Measurements from ENCODE around the gene PGM2.

Gene PGM2

GRCh38 chr4:37896206-37896860, 69.8 kb downstream of the PGM2 start:
- DNase-seq (ENCODE audit: low spot score), result no peak
- in situ Hi-C loops (cut with MboI; ENCODE audit: low pct_unique_long_range_greater_than_20kb, low sequenced_read_pairs, unreplicated experiment), result no loop called here
- TF ChIP-seq CTCF (IDR thresholded peaks at IDR 0.05; ENCODE audit: extremely low read depth, insufficient read depth, missing control alignments), result no peak

- in situ Hi-C loops (cut with MboI; ENCODE audit: low pct_unique_long_range_greater_than_20kb, low sequenced_read_pairs, unreplicated experiment), result no loop called here
- no peak for DNase-seq (ENCODE audit: low spot score)
- TF ChIP-seq CTCF (IDR thresholded peaks at IDR 0.05; ENCODE audit: extremely low read depth, insufficient read depth, missing control alignments), result no peak
These were observed 75.7 kb downstream of the PGM2 start for GRCh38 chr4:37902212-37902611.

- in situ Hi-C loops (cut with MboI; ENCODE audit: low pct_unique_long_range_greater_than_20kb, low sequenced_read_pairs, unreplicated experiment), result no loop called here
- TF ChIP-seq CTCF (IDR thresholded peaks at IDR 0.05; ENCODE audit: extremely low read depth, insufficient read depth, missing control alignments), result no peak
- no peak for DNase-seq (ENCODE audit: low spot score)
These were observed 76.5 kb downstream of the PGM2 start for GRCh38 chr4:37902738-37903693.

GRCh38 chr4:37903901-37904300, 77.4 kb downstream of the PGM2 start:
- no peak for DNase-seq (ENCODE audit: low spot score)
- no peak for TF ChIP-seq CTCF (IDR thresholded peaks at IDR 0.05; ENCODE audit: extremely low read depth, insufficient read depth, missing control alignments)
- in situ Hi-C loops (cut with MboI; ENCODE audit: low pct_unique_long_range_greater_than_20kb, low sequenced_read_pairs, unreplicated experiment), result no loop called here

GRCh38 chr4:37904824-37905223, 78.3 kb downstream of the PGM2 start:
- no peak for DNase-seq (ENCODE audit: low spot score)
- no peak for TF ChIP-seq CTCF (IDR thresholded peaks at IDR 0.05; ENCODE audit: extremely low read depth, insufficient read depth, missing control alignments)
- in situ Hi-C loops (cut with MboI; ENCODE audit: low pct_unique_long_range_greater_than_20kb, low sequenced_read_pairs, unreplicated experiment), result no loop called here

GRCh38 chr4:37905533-37906169, 79.2 kb downstream of the PGM2 start:
- no peak for TF ChIP-seq CTCF (IDR thresholded peaks at IDR 0.05; ENCODE audit: extremely low read depth, insufficient read depth, missing control alignments)
- DNase-seq (ENCODE audit: low spot score), result no peak
- in situ Hi-C loops (cut with MboI; ENCODE audit: low pct_unique_long_range_greater_than_20kb, low sequenced_read_pairs, unreplicated experiment), result no loop called here

Measured in GM13977 (cell line).